OCI-M1 (cell line): Measurements from ENCODE around the gene GPR18.

Experiments used
- DNase-seq: peaks from one replicate; lab custom pipeline; 2025; lab: John Stamatoyannopoulos, UW

Gene GPR18

GRCh38 chr13:99208185-99208584, 50.0 kb downstream of the GPR18 start:
- DNase-seq: no peak

GRCh38 chr13:99207511-99207910, 50.7 kb downstream of the GPR18 start:
- DNase-seq: no peak

DNA sequence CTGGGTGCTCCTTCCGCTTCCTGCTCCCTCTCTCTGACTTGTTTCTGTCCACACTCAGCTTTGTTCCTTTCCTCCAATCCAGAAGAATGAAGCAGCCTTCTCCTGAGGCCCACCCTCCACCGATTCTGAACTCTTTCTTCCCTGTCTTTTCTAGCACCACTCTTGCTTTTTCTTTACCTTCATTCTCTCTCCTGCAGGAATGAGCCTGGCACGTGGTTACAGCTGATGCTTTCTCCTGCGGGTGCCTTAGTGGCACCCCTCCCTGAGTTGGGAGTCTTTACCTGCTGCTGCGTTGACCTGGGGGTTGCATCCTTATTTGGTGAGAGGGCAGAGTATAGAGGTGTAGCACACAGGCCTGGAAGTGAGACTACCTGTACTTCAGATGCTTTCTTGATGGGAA, 51.3 kb downstream of the GPR18 start:
- no peak for DNase-seq

- no peak for DNase-seq
These were observed 52.0 kb downstream of the GPR18 start for GRCh38 chr13:99206226-99206625.

DNA sequence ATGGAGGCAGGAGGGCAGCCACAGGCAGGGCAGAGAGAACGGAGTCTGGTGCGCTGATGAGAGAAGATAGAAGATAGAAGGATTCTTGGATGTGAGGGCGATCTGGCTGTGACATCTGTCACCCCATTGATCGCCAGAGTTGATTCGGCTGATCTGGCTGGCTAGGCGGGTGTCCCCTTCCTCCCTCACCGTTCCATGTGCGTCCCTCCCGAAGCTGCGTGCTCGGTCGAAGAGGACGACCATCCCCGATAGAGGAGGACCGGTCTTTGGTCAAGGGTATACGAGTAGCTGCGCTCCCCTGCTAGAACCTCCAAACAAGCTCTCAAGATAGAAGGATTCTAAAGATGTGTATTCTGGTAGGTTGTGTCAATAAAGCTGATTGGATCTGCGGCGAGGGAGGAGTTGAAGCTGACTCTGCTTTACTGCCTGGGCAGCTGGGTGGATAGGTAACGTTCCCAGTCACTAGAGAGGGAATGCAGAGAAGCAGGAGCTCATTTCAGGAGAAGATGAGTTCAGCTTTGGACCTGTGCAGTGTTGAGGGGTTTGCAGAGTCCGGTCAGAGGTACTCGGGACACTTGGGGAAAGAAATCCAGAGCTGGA, 52.5 kb downstream of the GPR18 start:
- no peak for DNase-seq
